Pons (tissue), 1 donor: ENCODE measurements around the gene GRM2.

Experiments used
- DNase-seq: peaks from one replicate; pipeline ENCODE4 v3.0.0-alpha.2; 2016; ENCODE audit warnings: low spot score

The GRM2 gene

GRCh38 chr3:51706788-51707731 is at the start of gene GRM2:
Gene GRM2 (plus strand): TSS chr3:51707068. CDS start chr3:51708984, 1,916 bp downstream.
- DNase-seq, result no peak

GRCh38 chr3:51657234-51657633 is 49.6 kb upstream of the GRM2 start:
- DNase-seq, result no peak

- no peak for DNase-seq
Observed at GRCh38 chr3:51659942-51660341, 46.9 kb upstream of the GRM2 start.

GRCh38 chr3:51662456-51662855 is 44.4 kb upstream of the GRM2 start:
- no peak for DNase-seq

GRCh38 chr3:51668756-51669155 is 38.1 kb upstream of the GRM2 start:
- DNase-seq, result no peak

- peak; percentile 70 for DNase-seq
Observed at GRCh38 chr3:51669241-51670052, 37.4 kb upstream of the GRM2 start.

GRCh38 chr3:51670053-51670822 is 36.6 kb upstream of the GRM2 start:
- DNase-seq, result no peak

- DNase-seq, result peak; percentile 86
Observed at GRCh38 chr3:51670823-51671733, 35.8 kb upstream of the GRM2 start, which contains the start of gene TEX264. Gene TEX264 (plus strand): TSS chr3:51671252. CDS start chr3:51674305, 3,053 bp downstream.

- DNase-seq, result peak; percentile 32
Observed at GRCh38 chr3:51671734-51672475, 35.0 kb upstream of the GRM2 start.

GRCh38 chr3:51673181-51673801 is 33.6 kb upstream of the GRM2 start:
- no peak for DNase-seq

- no peak for DNase-seq
Observed at GRCh38 chr3:51673802-51674654, 32.8 kb upstream of the GRM2 start.

GRCh38 chr3:51675201-51675611 is 31.7 kb upstream of the GRM2 start:
- no peak for DNase-seq

- no peak for DNase-seq
Observed at GRCh38 chr3:51676102-51676640, 30.7 kb upstream of the GRM2 start.

- DNase-seq, result no peak
Observed at GRCh38 chr3:51677358-51677757, 29.5 kb upstream of the GRM2 start.

GRCh38 chr3:51678186-51678585 is 28.7 kb upstream of the GRM2 start:
- DNase-seq, result no peak

GRCh38 chr3:51678641-51679040 is 28.2 kb upstream of the GRM2 start:
- no peak for DNase-seq

- no peak for DNase-seq
Observed at GRCh38 chr3:51679318-51679717, 27.6 kb upstream of the GRM2 start.

- no peak for DNase-seq
Observed at GRCh38 chr3:51679777-51680176, 27.1 kb upstream of the GRM2 start.
